ENCODE results near the gene CEBPE.

The CEBPE gene

DNA sequence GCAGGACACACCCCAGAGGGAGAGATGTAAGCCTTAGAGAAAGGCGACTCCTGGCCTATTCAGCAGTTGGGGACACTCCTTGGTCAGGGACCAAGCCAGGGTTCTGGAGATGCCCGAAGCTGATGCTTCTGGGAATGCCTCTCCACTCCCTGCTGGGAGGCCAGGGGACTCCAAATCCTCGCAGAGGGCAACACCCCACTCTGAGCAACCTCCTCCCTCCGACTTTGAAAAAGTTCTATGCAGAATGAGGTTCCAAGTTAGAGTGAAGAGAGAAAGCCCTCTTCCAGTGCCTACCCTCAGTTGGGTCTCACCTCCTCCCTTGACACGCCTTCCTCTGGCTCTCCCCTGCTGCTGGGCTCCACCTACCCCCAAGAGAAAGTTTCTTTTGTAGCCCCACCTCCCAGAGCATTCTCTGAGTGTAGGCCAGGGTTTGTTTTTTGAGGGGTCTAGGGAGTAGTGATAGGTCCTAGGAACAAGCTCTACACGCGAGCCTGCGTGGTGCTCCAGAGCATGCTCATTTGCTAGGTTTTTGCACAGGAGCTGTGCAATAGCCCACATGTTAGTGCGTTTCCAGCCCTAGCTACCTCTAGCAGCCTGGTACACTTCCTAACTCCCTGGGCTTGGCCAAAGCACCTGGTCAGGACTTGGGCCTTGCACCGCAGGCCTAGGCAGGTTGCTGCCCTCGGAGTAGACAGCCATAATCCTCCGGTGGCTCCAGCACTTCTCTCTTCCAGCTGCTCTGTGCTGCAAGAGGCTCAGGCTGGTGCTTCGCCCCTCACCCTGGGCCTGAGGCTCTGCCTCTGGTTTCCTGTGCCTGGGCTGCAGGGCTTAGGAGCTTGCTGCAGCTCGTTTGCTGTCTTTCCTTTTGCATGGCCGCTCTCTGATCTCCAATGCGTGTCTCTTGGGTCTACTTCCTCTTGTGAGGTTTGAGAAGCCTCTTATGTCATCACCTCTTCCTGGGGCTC is 590 bp upstream of the CEBPE start:
- peak; percentile 37 for DNase-seq
- Histone ChIP-seq H3K4me2 (ENCODE audit: low read length) (no peak overlapping the region), H3K4me3 (ENCODE audit: low read length) (no peak overlapping the region), H3K27ac (ENCODE audit: low read depth, low read length) (no peak overlapping the region), H3K79me2 (ENCODE audit: control insufficient read depth, insufficient read depth, low read length) (no peaks in the 10 kb centered on the region), H2BK120ac (ENCODE audit: low read depth, low read length) (no peak overlapping the region), H3K18ac (ENCODE audit: low read length) (no peak overlapping the region), H2BK15ac (replicated peaks; ENCODE audit: low read depth) (no peak overlapping the region), H3K79me1 (ENCODE audit: low read length) (no peaks in the 10 kb centered on the region), H3K36me3 (ENCODE audit: control insufficient read depth, insufficient read depth, low read length) (no peaks in the 10 kb centered on the region), H4K5ac (ENCODE audit: low read length) (no peak overlapping the region), H3K9ac (ENCODE audit: low read length) (peak overlapping the region; percentile 23), H4K8ac (ENCODE audit: low read depth, low read length) (no peak overlapping the region), H3K27me3 (ENCODE audit: insufficient read depth, low read length, poor library complexity) (no peaks in the 10 kb centered on the region), H3K4me1 (ENCODE audit: control insufficient read depth, low read depth, low read length) (peaks cover 21% of the 10 kb centered on the region), H2BK5ac (ENCODE audit: low read length) (peak overlapping the region; percentile 29), H2AK5ac (ENCODE audit: low read length) (no peak overlapping the region), H3K23ac (ENCODE audit: low read length) (no peak overlapping the region), H3K4ac (ENCODE audit: low read depth, low read length) (no peak overlapping the region), H3K56ac (ENCODE audit: low read length) (peak overlapping the region; percentile 65)
- WGBS (ENCODE audit: extremely low coverage, insufficient coverage, low lambda C conversion rate) = no CpG with 5 or more reads among the region's 16 CpGs

DNA sequence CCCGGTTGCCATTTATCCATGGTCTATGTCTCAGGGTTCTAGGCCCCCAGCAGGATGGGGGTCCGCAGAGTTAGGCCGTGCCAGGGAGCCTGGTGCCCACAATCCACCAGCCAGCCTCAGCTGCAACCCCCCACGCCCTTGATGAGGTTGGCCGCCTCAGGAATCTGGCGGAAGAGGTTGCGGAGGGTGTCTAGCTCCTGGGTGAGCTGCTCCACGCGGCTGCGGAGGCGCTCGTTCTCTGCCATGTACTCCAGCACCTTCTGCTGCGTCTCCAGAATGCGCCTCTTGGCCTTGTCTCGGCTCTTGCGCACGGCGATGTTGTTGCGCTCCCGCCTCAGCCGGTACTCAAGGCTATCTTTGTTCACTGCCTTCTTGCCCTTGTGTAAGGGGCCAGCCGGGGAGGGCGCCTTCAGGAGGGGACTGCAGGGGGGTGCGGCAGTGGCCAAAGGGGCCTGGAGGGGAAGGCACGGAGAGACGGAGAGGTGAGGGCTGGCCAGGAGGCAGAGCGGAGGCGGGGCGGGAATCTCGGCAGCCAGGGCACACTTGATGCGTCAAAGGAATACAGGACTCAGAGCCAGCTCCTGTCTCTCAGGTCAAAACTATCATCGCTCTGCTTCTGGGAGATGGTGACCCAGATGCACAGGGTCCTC is 1.6 kb downstream of the CEBPE start:
- peaks cover 33% of the 10 kb centered on the region for H3K4me1 ChIP-seq (ENCODE audit: control insufficient read depth, low read depth, low read length)
- no peak overlapping the region for H4K8ac ChIP-seq (ENCODE audit: low read depth, low read length)
- H2AK5ac ChIP-seq (ENCODE audit: low read length) = no peak overlapping the region
- no peak for DNase-seq
- no peak overlapping the region for H2BK120ac ChIP-seq (ENCODE audit: low read depth, low read length)
- H4K5ac ChIP-seq (ENCODE audit: low read length) = no peak overlapping the region
- no peak overlapping the region for H3K23ac ChIP-seq (ENCODE audit: low read length)
- no peak overlapping the region for H3K4me2 ChIP-seq (ENCODE audit: low read length)
- H3K79me1 ChIP-seq (ENCODE audit: low read length) = no peaks in the 10 kb centered on the region
- no peak overlapping the region for H3K56ac ChIP-seq (ENCODE audit: low read length)
- H3K18ac ChIP-seq (ENCODE audit: low read length) = no peak overlapping the region
- WGBS (ENCODE audit: extremely low coverage, insufficient coverage, low lambda C conversion rate) = no CpG with 5 or more reads among the region's 32 CpGs
- H3K27ac ChIP-seq (ENCODE audit: low read depth, low read length) = no peak overlapping the region
- no peaks in the 10 kb centered on the region for H3K36me3 ChIP-seq (ENCODE audit: control insufficient read depth, insufficient read depth, low read length)
- no peak overlapping the region for H2BK5ac ChIP-seq (ENCODE audit: low read length)
- H3K4me3 ChIP-seq (ENCODE audit: low read length) = no peak overlapping the region
- H3K27me3 ChIP-seq (ENCODE audit: insufficient read depth, low read length, poor library complexity) = no peaks in the 10 kb centered on the region
- no peak overlapping the region for H2BK15ac ChIP-seq (replicated peaks; ENCODE audit: low read depth)
- H3K4ac ChIP-seq (ENCODE audit: low read depth, low read length) = no peak overlapping the region
- H3K79me2 ChIP-seq (ENCODE audit: control insufficient read depth, insufficient read depth, low read length) = no peaks in the 10 kb centered on the region
- no peak overlapping the region for H3K9ac ChIP-seq (ENCODE audit: low read length)

DNA sequence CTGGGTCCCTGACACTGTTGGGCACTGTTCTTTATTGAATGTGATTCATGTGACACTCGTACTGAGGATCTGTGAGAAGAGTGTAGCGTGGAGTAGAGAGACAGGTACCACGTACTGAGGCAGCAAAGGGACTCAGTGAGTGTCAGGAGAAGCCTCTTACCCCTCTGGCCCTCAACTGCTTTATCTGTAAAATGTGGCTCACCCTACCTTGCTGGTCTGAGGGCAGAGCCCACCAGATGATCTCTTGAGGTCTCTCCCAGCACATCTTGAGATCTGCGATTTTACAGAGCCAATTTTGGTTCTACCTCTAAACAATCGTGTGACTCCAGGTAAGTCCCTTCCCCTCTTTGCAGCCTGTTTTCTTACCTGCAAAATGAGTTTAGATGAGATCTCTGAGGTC is 3.1 kb downstream of the CEBPE start:
- H3K4me2 ChIP-seq (ENCODE audit: low read length) = no peak overlapping the region
- peaks cover 30% of the 10 kb centered on the region for H3K4me1 ChIP-seq (ENCODE audit: control insufficient read depth, low read depth, low read length)
- peak overlapping the region; percentile 66 for H3K56ac ChIP-seq (ENCODE audit: low read length)
- peak overlapping the region; percentile 52 for H3K23ac ChIP-seq (ENCODE audit: low read length)
- no peak overlapping the region for H3K18ac ChIP-seq (ENCODE audit: low read length)
- H3K27me3 ChIP-seq (ENCODE audit: insufficient read depth, low read length, poor library complexity) = no peaks in the 10 kb centered on the region
- no peak overlapping the region for H3K27ac ChIP-seq (ENCODE audit: low read depth, low read length)
- H3K36me3 ChIP-seq (ENCODE audit: control insufficient read depth, insufficient read depth, low read length) = no peaks in the 10 kb centered on the region
- no peaks in the 10 kb centered on the region for H3K79me1 ChIP-seq (ENCODE audit: low read length)
- no peak overlapping the region for H2BK5ac ChIP-seq (ENCODE audit: low read length)
- no peak for DNase-seq
- WGBS (ENCODE audit: extremely low coverage, insufficient coverage, low lambda C conversion rate) = no CpG with 5 or more reads among the region's 5 CpGs
- H2BK15ac ChIP-seq (replicated peaks; ENCODE audit: low read depth) = no peak overlapping the region
- peak overlapping the region; percentile 87 for H2AK5ac ChIP-seq (ENCODE audit: low read length)
- no peak overlapping the region for H2BK120ac ChIP-seq (ENCODE audit: low read depth, low read length)
- no peak overlapping the region for H4K5ac ChIP-seq (ENCODE audit: low read length)
- no peak overlapping the region for H4K8ac ChIP-seq (ENCODE audit: low read depth, low read length)
- no peak overlapping the region for H3K9ac ChIP-seq (ENCODE audit: low read length)
- no peak overlapping the region for H3K4ac ChIP-seq (ENCODE audit: low read depth, low read length)
- H3K79me2 ChIP-seq (ENCODE audit: control insufficient read depth, insufficient read depth, low read length) = no peaks in the 10 kb centered on the region
- no peak overlapping the region for H3K4me3 ChIP-seq (ENCODE audit: low read length)

DNA sequence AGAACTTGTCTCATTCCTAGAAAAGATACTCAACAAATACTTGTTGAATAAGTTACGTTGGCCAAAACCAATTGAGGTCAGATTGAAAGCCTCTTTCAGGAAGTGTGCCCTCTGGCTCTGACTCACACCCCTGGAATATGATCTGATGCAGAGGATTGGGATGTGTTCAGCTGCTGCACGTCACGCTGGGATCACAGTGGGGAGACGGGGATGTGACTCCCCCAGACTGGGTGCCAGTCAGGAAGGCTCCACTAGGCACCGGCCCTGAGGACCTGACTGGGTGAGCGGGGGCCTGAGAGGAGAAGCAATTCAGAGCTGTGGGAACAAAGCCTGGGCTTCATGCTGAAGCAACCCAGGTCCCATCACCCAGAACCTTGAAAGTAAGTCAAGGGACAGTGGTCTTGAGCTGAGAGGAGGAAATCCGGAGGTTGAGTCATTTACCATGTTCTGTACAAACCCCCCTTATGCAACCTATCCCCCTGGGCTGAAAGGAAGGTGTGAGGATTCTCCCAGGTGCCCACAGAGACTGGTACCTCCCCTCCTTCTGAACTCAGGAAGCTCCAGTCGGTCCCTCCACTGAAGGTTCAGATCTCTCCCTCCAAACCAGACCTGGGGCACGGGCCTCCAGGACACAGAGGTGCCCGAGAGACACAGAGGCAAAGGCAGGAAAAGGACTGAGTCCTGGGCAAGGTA is 3.9 kb downstream of the CEBPE start:
- WGBS (ENCODE audit: extremely low coverage, insufficient coverage, low lambda C conversion rate) = no CpG with 5 or more reads among the region's 10 CpGs
- no peak overlapping the region for H3K9ac ChIP-seq (ENCODE audit: low read length)
- no peak overlapping the region for H2AK5ac ChIP-seq (ENCODE audit: low read length)
- H3K23ac ChIP-seq (ENCODE audit: low read length) = no peak overlapping the region
- H3K4me2 ChIP-seq (ENCODE audit: low read length) = no peak overlapping the region
- no peak overlapping the region for H4K5ac ChIP-seq (ENCODE audit: low read length)
- no peak overlapping the region for H2BK120ac ChIP-seq (ENCODE audit: low read depth, low read length)
- no peak overlapping the region for H4K8ac ChIP-seq (ENCODE audit: low read depth, low read length)
- no peak overlapping the region for H2BK15ac ChIP-seq (replicated peaks; ENCODE audit: low read depth)
- no peak overlapping the region for H3K27ac ChIP-seq (ENCODE audit: low read depth, low read length)
- H3K4me1 ChIP-seq (ENCODE audit: control insufficient read depth, low read depth, low read length) = peaks cover 30% of the 10 kb centered on the region
- H3K79me1 ChIP-seq (ENCODE audit: low read length) = no peaks in the 10 kb centered on the region
- DNase-seq = no peak
- no peak overlapping the region for H3K18ac ChIP-seq (ENCODE audit: low read length)
- H3K79me2 ChIP-seq (ENCODE audit: control insufficient read depth, insufficient read depth, low read length) = no peaks in the 10 kb centered on the region
- no peaks in the 10 kb centered on the region for H3K36me3 ChIP-seq (ENCODE audit: control insufficient read depth, insufficient read depth, low read length)
- H3K27me3 ChIP-seq (ENCODE audit: insufficient read depth, low read length, poor library complexity) = no peaks in the 10 kb centered on the region
- no peak overlapping the region for H2BK5ac ChIP-seq (ENCODE audit: low read length)
- no peak overlapping the region for H3K56ac ChIP-seq (ENCODE audit: low read length)
- H3K4ac ChIP-seq (ENCODE audit: low read depth, low read length) = peak overlapping the region; percentile 8
- H3K4me3 ChIP-seq (ENCODE audit: low read length) = no peak overlapping the region

DNA sequence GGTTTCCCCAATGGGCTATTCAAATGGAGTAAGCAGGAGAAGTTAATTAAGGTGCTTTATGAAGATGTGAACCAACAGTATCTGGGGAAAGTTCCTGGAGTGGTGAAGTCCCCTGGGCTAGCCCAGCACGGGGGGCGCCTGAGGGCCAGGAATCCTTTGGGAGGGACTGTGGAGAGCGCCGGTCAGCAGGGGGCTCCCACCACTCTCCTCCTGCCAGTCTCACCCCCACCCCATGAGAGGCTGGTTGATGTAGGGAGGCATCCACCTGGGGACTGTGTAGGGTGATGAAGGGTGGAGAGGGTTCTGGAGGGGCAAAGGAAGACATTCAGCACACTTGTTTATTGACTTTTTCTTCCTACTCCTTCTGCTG is 4.4 kb downstream of the CEBPE start:
- Histone ChIP-seq H3K4ac (ENCODE audit: low read depth, low read length) (no peak overlapping the region), H3K27me3 (ENCODE audit: insufficient read depth, low read length, poor library complexity) (no peaks in the 10 kb centered on the region), H3K79me2 (ENCODE audit: control insufficient read depth, insufficient read depth, low read length) (no peaks in the 10 kb centered on the region), H3K79me1 (ENCODE audit: low read length) (no peaks in the 10 kb centered on the region), H3K36me3 (ENCODE audit: control insufficient read depth, insufficient read depth, low read length) (no peaks in the 10 kb centered on the region), H2BK120ac (ENCODE audit: low read depth, low read length) (no peak overlapping the region), H3K23ac (ENCODE audit: low read length) (no peak overlapping the region), H3K18ac (ENCODE audit: low read length) (no peak overlapping the region), H3K4me1 (ENCODE audit: control insufficient read depth, low read depth, low read length) (peaks cover 28% of the 10 kb centered on the region), H2BK15ac (replicated peaks; ENCODE audit: low read depth) (no peak overlapping the region), H3K27ac (ENCODE audit: low read depth, low read length) (no peak overlapping the region), H3K9ac (ENCODE audit: low read length) (no peak overlapping the region), H3K4me2 (ENCODE audit: low read length) (no peak overlapping the region), H2BK5ac (ENCODE audit: low read length) (no peak overlapping the region), H4K8ac (ENCODE audit: low read depth, low read length) (no peak overlapping the region), H4K5ac (ENCODE audit: low read length) (no peak overlapping the region), H3K4me3 (ENCODE audit: low read length) (no peak overlapping the region), H3K56ac (ENCODE audit: low read length) (no peak overlapping the region), H2AK5ac (ENCODE audit: low read length) (no peak overlapping the region)
- WGBS (ENCODE audit: extremely low coverage, insufficient coverage, low lambda C conversion rate) = no CpG with 5 or more reads among the region's 4 CpGs
- no peak for DNase-seq

All from mesendoderm (in vitro differentiated cells).